HepG2 (cell line): ENCODE results near the gene TMEM165. TPM values are rescaled to one million over a fixed set of nuclear protein-coding genes. Genes with fewer than 3 reads are reported as not detected.
A peak's percentile ranks its signal among the peaks of the same experiment; 100 is the strongest.

Source experiments
- AHR ChIP-seq: IDR thresholded peaks from 2 replicates; pipeline ENCODE4 v1.6.1; 2018; ENCODE audit warnings: missing genetic modification reagents, missing compliant biosample characterization
- ATF7 ChIP-seq, 2 experiments: fragments of 450-650 bp in 1 of 2; sonication (generic) in 1 of 2; formaldehyde crosslinking in 1 of 2; IDR thresholded peaks; 2 replicates each; pipeline versions ENCODE4 v1.4.0 to v1.6.1; 2016 to 2020; ENCODE audit warnings: antibody characterized with exemption in 1 of 2, mild to moderate bottlenecking in 1 of 2, missing genetic modification reagents in 1 of 2
- CC2D1A ChIP-seq: sonication (generic); formaldehyde crosslinking; IDR thresholded peaks from 2 replicates; pipeline ENCODE4 v1.8.1; 2023; ENCODE audit warnings: mild to moderate bottlenecking, missing genetic modification reagents
- ELF4 ChIP-seq: sonication (generic); formaldehyde crosslinking; IDR thresholded peaks from 2 replicates; pipeline ENCODE4 v1.5.0; 2020; ENCODE audit warnings: missing genetic modification reagents, mild to moderate bottlenecking, moderate library complexity, borderline replicate concordance
- MAZ ChIP-seq, 2 experiments: sonication (generic) in 1 of 2; formaldehyde crosslinking in 1 of 2; IDR thresholded peaks; 2 replicates each; pipeline versions ENCODE4 v1.5.0 to v1.6.1; 2012 to 2020; ENCODE audit warnings: low read depth in 2 of 2, mild to moderate bottlenecking in 2 of 2, borderline replicate concordance in 1 of 2, improper control_type of control experiment in 1 of 2, low read length in 1 of 2, missing genetic modification reagents in 1 of 2, moderate library complexity in 1 of 2
- NBN ChIP-seq: fragments of 450-650 bp; conservative IDR thresholded peaks from 2 replicates; pipeline ENCODE4 v1.6.1; 2017
- PAF1 ChIP-seq: IDR thresholded peaks from 2 replicates; pipeline ENCODE4 v1.6.1; 2016; ENCODE audit warnings: missing genetic modification reagents, missing compliant biosample characterization
- RFX5 ChIP-seq: IDR thresholded peaks from 2 replicates; pipeline ENCODE4 v1.6.1; 2011; ENCODE audit warnings: low read depth, low read length, improper control_type of control experiment
- RXRA ChIP-seq: sonication (generic); formaldehyde crosslinking; IDR thresholded peaks from 2 replicates; pipeline ENCODE4 v1.5.1; 2020; ENCODE audit warnings: missing genetic modification reagents
- THYN1 ChIP-seq: sonication (generic); formaldehyde crosslinking; IDR thresholded peaks from 2 replicates; pipeline ENCODE4 v1.8.1; 2023; ENCODE audit warnings: low read depth, mild to moderate bottlenecking, moderate library complexity, missing genetic modification reagents, borderline replicate concordance
- ZNF121 ChIP-seq: sonication (generic); formaldehyde crosslinking; IDR thresholded peaks from 2 replicates; pipeline ENCODE4 v1.5.0; 2020; ENCODE audit warnings: mild to moderate bottlenecking, missing genetic modification reagents
- ZNF207 ChIP-seq: fragments of 450-650 bp; IDR thresholded peaks from 2 replicates; pipeline ENCODE4 v1.6.1; 2016; ENCODE audit warnings: antibody characterized with exemption, borderline replicate concordance
- ZNF292 ChIP-seq: sonication (generic); formaldehyde crosslinking; IDR thresholded peaks from 2 replicates; pipeline ENCODE4 v1.8.1; 2022; ENCODE audit warnings: mild to moderate bottlenecking, low read depth, missing genetic modification reagents, borderline replicate concordance
- ZNF543 ChIP-seq: sonication (generic); formaldehyde crosslinking; IDR thresholded peaks from 2 replicates; pipeline ENCODE4 v1.4.0; 2020; ENCODE audit warnings: mild to moderate bottlenecking, missing genetic modification reagents
- polyA plus RNA-seq, 8 experiments: library from polyadenylated mRNA; depleted of rRNA in 3 of 8; stranded (reverse) in 7 of 8; unstranded in 1 of 8; fragments of >200 nt; fragmentation: Illumina TruSeq in 4 of 8; extraction: Trizol in 4 of 8; gene quantifications; 2 replicates each; pipeline versions ENCODE4 v1.2.1 to v1.2.3, GENCODE V29; 2011 to 2016; ENCODE audit warnings: low read depth in 4 of 8, missing spikeins in 1 of 8, mixed read lengths in 1 of 8; ENCODE audit not compliant: insufficient read depth in 1 of 8
- total RNA-seq, 5 experiments: library from RNA; depleted of rRNA; stranded (reverse); fragments of >200 nt; fragmentation: Illumina TruSeq; extraction: Trizol; gene quantifications; 2 replicates each; pipeline ENCODE4 v1.2.3, GENCODE V29; 2016; ENCODE audit warnings: low read depth in 1 of 5
- TF ChIP-seq, protein P1 (sequence below): sonication (generic); formaldehyde crosslinking; IDR thresholded peaks from 2 replicates; pipeline ENCODE4 v1.5.0; 2020; ENCODE audit warnings: mild to moderate bottlenecking, missing genetic modification reagents, moderate library complexity
- TF ChIP-seq, protein P2 (sequence below): sonication (generic); formaldehyde crosslinking; IDR thresholded peaks from 2 replicates; pipeline ENCODE4 v1.5.0; 2020; ENCODE audit warnings: missing genetic modification reagents, mild to moderate bottlenecking, borderline replicate concordance
- TF ChIP-seq, protein P3 (sequence below): sonication (generic); formaldehyde crosslinking; IDR thresholded peaks from 2 replicates; pipeline ENCODE4 v1.9.0; 2021; ENCODE audit warnings: missing genetic modification reagents, borderline replicate concordance
- TF ChIP-seq, protein P4 (sequence below): sonication (generic); formaldehyde crosslinking; IDR thresholded peaks from 2 replicates; pipeline ENCODE4 v1.4.0; 2020; ENCODE audit warnings: missing genetic modification reagents
- TF ChIP-seq, protein P5 (sequence below): sonication (generic); formaldehyde crosslinking; IDR thresholded peaks from 2 replicates; pipeline ENCODE4 v1.5.1; 2020; ENCODE audit warnings: missing genetic modification reagents, mild to moderate bottlenecking, borderline replicate concordance

The TMEM165 gene
- total and polyA plus RNA-seq, 2 of the 13 experiments (the other 11 are each of a cell fraction or from before 2014, with no cell fraction given): 54.6 to 103 TPM

DNA sequence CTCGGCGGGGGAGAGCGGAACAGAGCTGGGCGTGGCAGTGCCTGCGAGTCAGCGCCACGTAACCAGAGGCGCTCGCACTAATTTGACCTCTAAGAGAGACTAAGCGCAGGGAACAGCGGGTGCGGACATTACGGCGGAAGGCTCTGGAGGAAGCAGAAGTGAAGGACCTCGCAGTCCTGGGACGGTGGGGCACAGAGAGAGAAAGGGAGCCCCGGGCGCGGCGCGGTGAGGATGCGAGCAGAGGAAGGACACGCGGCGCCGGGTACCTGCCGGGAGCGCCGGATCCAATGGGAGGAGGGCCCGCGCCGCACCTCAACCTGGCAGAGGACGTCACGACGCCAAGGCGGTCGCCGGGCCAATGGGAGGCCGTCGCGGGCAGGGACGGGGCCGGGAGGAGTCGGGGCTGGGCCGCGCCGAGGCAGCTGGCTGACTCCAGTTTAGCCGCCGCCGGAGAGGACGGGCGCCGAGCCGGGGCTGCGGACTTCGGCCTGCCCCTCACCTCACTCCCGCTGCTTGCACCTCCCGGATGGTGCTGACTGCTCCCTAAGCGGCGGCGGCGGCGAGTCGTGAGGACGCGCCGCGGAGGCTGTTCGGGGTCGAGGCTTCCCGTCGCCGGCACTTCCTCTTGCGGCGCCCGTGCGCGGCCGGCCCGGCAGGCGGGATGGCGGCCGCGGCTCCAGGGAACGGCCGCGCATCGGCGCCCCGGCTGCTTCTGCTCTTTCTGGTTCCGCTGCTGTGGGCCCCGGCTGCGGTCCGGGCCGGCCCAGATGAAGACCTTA, at the start of gene TMEM165 (continued):
- TF ChIP-seq, protein P1, sequence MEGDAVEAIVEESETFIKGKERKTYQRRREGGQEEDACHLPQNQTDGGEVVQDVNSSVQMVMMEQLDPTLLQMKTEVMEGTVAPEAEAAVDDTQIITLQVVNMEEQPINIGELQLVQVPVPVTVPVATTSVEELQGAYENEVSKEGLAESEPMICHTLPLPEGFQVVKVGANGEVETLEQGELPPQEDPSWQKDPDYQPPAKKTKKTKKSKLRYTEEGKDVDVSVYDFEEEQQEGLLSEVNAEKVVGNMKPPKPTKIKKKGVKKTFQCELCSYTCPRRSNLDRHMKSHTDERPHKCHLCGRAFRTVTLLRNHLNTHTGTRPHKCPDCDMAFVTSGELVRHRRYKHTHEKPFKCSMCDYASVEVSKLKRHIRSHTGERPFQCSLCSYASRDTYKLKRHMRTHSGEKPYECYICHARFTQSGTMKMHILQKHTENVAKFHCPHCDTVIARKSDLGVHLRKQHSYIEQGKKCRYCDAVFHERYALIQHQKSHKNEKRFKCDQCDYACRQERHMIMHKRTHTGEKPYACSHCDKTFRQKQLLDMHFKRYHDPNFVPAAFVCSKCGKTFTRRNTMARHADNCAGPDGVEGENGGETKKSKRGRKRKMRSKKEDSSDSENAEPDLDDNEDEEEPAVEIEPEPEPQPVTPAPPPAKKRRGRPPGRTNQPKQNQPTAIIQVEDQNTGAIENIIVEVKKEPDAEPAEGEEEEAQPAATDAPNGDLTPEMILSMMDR (CRISPR knock-in tag): peak; percentile 20
- TF ChIP-seq MAZ (IDR thresholded peaks at IDR 0.05; ENCODE audit: borderline replicate concordance, low read depth, low read length) (no peak), MAZ (CRISPR knock-in tag; IDR thresholded peaks at IDR 0.05; ENCODE audit: low read depth) (no peak; the same call in 1 of the 2 replicates), ZNF207 (no peak), RFX5 (peak; percentile 78), THYN1 (CRISPR knock-in tag) (no peak), CC2D1A (CRISPR knock-in tag) (no peak), AHR (CRISPR knock-in tag) (no peak), PAF1 (no peak), ATF7 (IDR thresholded peaks at IDR 0.05) (no peak), ATF7 (CRISPR knock-in tag; IDR thresholded peaks at IDR 0.05) (0 out of 2 replicates have a peak, but pooled peaks have one; percentile 51), ELF4 (CRISPR knock-in tag) (no peak), ZNF121 (CRISPR knock-in tag) (peak; percentile 34; the same call in 1 of the 2 replicates), NBN (no peak), ZNF292 (peak; percentile 77; the same call in 1 of the 2 replicates), ZNF543 (CRISPR knock-in tag) (no peak), RXRA (0 out of 2 replicates have a peak, but pooled peaks have one; percentile 43)
- TF ChIP-seq, protein P2, sequence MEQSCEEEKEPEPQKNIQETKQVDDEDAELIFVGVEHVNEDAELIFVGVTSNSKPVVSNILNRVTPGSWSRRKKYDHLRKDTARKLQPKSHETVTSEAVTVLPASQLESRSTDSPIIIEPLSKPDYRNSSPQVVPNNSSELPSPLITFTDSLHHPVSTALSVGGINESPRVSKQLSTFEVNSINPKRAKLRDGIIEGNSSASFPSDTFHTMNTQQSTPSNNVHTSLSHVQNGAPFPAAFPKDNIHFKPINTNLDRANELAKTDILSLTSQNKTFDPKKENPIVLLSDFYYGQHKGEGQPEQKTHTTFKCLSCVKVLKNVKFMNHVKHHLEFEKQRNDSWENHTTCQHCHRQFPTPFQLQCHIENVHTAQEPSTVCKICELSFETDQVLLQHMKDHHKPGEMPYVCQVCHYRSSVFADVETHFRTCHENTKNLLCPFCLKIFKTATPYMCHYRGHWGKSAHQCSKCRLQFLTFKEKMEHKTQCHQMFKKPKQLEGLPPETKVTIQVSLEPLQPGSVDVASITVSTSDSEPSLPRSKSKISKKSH (CRISPR knock-in tag): peak; percentile 79
- TF ChIP-seq, protein P3, sequence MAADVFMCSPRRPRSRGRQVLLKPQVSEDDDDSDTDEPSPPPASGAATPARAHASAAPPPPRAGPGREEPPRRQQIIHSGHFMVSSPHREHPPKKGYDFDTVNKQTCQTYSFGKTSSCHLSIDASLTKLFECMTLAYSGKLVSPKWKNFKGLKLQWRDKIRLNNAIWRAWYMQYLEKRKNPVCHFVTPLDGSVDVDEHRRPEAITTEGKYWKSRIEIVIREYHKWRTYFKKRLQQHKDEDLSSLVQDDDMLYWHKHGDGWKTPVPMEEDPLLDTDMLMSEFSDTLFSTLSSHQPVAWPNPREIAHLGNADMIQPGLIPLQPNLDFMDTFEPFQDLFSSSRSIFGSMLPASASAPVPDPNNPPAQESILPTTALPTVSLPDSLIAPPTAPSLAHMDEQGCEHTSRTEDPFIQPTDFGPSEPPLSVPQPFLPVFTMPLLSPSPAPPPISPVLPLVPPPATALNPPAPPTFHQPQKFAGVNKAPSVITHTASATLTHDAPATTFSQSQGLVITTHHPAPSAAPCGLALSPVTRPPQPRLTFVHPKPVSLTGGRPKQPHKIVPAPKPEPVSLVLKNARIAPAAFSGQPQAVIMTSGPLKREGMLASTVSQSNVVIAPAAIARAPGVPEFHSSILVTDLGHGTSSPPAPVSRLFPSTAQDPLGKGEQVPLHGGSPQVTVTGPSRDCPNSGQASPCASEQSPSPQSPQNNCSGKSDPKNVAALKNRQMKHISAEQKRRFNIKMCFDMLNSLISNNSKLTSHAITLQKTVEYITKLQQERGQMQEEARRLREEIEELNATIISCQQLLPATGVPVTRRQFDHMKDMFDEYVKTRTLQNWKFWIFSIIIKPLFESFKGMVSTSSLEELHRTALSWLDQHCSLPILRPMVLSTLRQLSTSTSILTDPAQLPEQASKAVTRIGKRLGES (CRISPR knock-in tag): no peak
- TF ChIP-seq, protein P4, sequence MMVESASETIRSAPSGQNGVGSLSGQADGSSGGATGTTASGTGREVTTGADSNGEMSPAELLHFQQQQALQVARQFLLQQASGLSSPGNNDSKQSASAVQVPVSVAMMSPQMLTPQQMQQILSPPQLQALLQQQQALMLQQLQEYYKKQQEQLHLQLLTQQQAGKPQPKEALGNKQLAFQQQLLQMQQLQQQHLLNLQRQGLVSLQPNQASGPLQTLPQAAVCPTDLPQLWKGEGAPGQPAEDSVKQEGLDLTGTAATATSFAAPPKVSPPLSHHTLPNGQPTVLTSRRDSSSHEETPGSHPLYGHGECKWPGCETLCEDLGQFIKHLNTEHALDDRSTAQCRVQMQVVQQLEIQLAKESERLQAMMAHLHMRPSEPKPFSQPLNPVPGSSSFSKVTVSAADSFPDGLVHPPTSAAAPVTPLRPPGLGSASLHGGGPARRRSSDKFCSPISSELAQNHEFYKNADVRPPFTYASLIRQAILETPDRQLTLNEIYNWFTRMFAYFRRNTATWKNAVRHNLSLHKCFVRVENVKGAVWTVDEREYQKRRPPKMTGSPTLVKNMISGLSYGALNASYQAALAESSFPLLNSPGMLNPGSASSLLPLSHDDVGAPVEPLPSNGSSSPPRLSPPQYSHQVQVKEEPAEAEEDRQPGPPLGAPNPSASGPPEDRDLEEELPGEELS (CRISPR knock-in tag): peak; percentile 55; the same call in 1 of the 2 replicates
- TF ChIP-seq, protein P5, sequence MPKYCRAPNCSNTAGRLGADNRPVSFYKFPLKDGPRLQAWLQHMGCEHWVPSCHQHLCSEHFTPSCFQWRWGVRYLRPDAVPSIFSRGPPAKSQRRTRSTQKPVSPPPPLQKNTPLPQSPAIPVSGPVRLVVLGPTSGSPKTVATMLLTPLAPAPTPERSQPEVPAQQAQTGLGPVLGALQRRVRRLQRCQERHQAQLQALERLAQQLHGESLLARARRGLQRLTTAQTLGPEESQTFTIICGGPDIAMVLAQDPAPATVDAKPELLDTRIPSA: no peak; the same call in 1 of the 2 replicates
